Activated naive CD4-positive, alpha-beta T cell treated with anti-CD3 and anti-CD28 coated beads, Interleukin-2, amount 10 ng/mL, durations not matched to agents 7 days and 5 days (primary cell): ENCODE results near the gene POLR2L.

ENCODE experiments used
- CTCF ChIA-PET: fragments of 350-600 bp; sonication (Branson Sonifier 250); formaldehyde crosslinking; loops from one replicate; lab custom pipeline; 2021; ENCODE audit warnings: antibody characterized with exemption; lab: Charles Lee
- DNase-seq: peaks from one replicate; pipeline ENCODE4 v3.0.0-alpha.2; 2020
- H3K27ac Mint-ChIP-seq: one replicate; pipeline ENCODE4 v1.8.0; 2021; ENCODE audit warnings: mild to moderate bottlenecking, moderate library complexity, mixed read lengths
- H3K27me3 Mint-ChIP-seq: one replicate; pipeline ENCODE4 v1.8.0; 2021; ENCODE audit warnings: mild to moderate bottlenecking, mixed read lengths
- H3K36me3 Mint-ChIP-seq: one replicate; pipeline ENCODE4 v1.8.0; 2021; ENCODE audit warnings: mixed read lengths
- H3K4me1 Mint-ChIP-seq: one replicate; pipeline ENCODE4 v1.8.0; 2021; ENCODE audit warnings: mixed read lengths
- H3K4me3 Mint-ChIP-seq: one replicate; pipeline ENCODE4 v1.8.0; 2021; ENCODE audit warnings: mild to moderate bottlenecking, moderate library complexity, mixed read lengths
- H3K9me3 Mint-ChIP-seq: one replicate; pipeline ENCODE4 v1.8.0; 2021; ENCODE audit warnings: mixed read lengths

Gene POLR2L

GRCh38 chr11:825366-826226 lies 16.7 kb downstream of the POLR2L start:
- CTCF ChIA-PET = no interaction called here
- DNase-seq = no peak
- no peak overlapping the region for H3K27ac Mint-ChIP-seq
- H3K4me3 Mint-ChIP-seq = no peak overlapping the region
- H3K27me3 Mint-ChIP-seq = peaks cover 33% of the 10 kb centered on the region
- peaks cover 13% of the 10 kb centered on the region for H3K36me3 Mint-ChIP-seq
- H3K9me3 Mint-ChIP-seq = no peaks in the 10 kb centered on the region
- peaks cover 45% of the 10 kb centered on the region for H3K4me1 Mint-ChIP-seq

- H3K27ac Mint-ChIP-seq = no peak overlapping the region
- CTCF ChIA-PET = no interaction called here
- no peak for DNase-seq
- peaks cover 46% of the 10 kb centered on the region for H3K4me1 Mint-ChIP-seq
- H3K36me3 Mint-ChIP-seq = peaks cover 13% of the 10 kb centered on the region
- H3K27me3 Mint-ChIP-seq = peaks cover 27% of the 10 kb centered on the region
- no peak overlapping the region for H3K4me3 Mint-ChIP-seq
- H3K9me3 Mint-ChIP-seq = no peaks in the 10 kb centered on the region
Observed at GRCh38 chr11:824942-825341, 17.4 kb downstream of the POLR2L start.

- H3K9me3 Mint-ChIP-seq = no peaks in the 10 kb centered on the region
- H3K4me3 Mint-ChIP-seq = no peak overlapping the region
- peaks cover 41% of the 10 kb centered on the region for H3K4me1 Mint-ChIP-seq
- DNase-seq = no peak
- H3K27me3 Mint-ChIP-seq = peaks cover 21% of the 10 kb centered on the region
- H3K36me3 Mint-ChIP-seq = peaks cover 11% of the 10 kb centered on the region
- no peak overlapping the region for H3K27ac Mint-ChIP-seq
- CTCF ChIA-PET = no interaction called here
Observed at GRCh38 chr11:824292-824880, 17.9 kb downstream of the POLR2L start.

GRCh38 chr11:823441-824291 lies 18.7 kb downstream of the POLR2L start:
- peaks cover 36% of the 10 kb centered on the region for H3K4me1 Mint-ChIP-seq
- no peak for DNase-seq
- H3K36me3 Mint-ChIP-seq = peaks cover 11% of the 10 kb centered on the region
- peaks cover 14% of the 10 kb centered on the region for H3K27me3 Mint-ChIP-seq
- no peak overlapping the region for H3K27ac Mint-ChIP-seq
- H3K4me3 Mint-ChIP-seq = no peak overlapping the region
- H3K9me3 Mint-ChIP-seq = no peaks in the 10 kb centered on the region
- CTCF ChIA-PET = no interaction called here

GRCh38 chr11:821512-822371 lies 20.6 kb downstream of the POLR2L start:
- Mint-ChIP-seq H3K4me1 (peaks cover 28% of the 10 kb centered on the region), H3K4me3 (peak overlapping the region; percentile 82), H3K27me3 (no peaks in the 10 kb centered on the region), H3K36me3 (peaks cover 9% of the 10 kb centered on the region), H3K9me3 (no peaks in the 10 kb centered on the region), H3K27ac (peak overlapping the region; percentile 45)
- no peak for DNase-seq
- CTCF ChIA-PET = interaction anchor here (1.6 kb wide), 1 partner anchor 22 kb away, joined by 3 read pairs; no protein-coding TSS in a partner anchor

- no peak for DNase-seq
- Mint-ChIP-seq H3K4me3 (peak overlapping the region; percentile 82), H3K9me3 (no peaks in the 10 kb centered on the region), H3K36me3 (peaks cover 9% of the 10 kb centered on the region), H3K27ac (peak overlapping the region; percentile 90), H3K27me3 (no peaks in the 10 kb centered on the region), H3K4me1 (peaks cover 22% of the 10 kb centered on the region)
- CTCF ChIA-PET = interaction anchor here (1.6 kb wide), 1 partner anchor 22 kb away, joined by 3 read pairs; no protein-coding TSS in a partner anchor
Observed at GRCh38 chr11:820655-821511, 21.4 kb downstream of the POLR2L start.

- Mint-ChIP-seq H3K27me3 (no peaks in the 10 kb centered on the region), H3K4me3 (peak overlapping the region; percentile 82), H3K36me3 (peaks cover 7% of the 10 kb centered on the region), H3K27ac (peak overlapping the region; percentile 90), H3K9me3 (no peaks in the 10 kb centered on the region), H3K4me1 (peaks cover 19% of the 10 kb centered on the region)
- CTCF ChIA-PET = no interaction called here
- peak; percentile 98 for DNase-seq
Observed at GRCh38 chr11:819943-820649, 22.2 kb downstream of the POLR2L start.

GRCh38 chr11:819129-819931 lies 23.0 kb downstream of the POLR2L start:
- peak; percentile 93 for DNase-seq
- H3K27me3 Mint-ChIP-seq = no peaks in the 10 kb centered on the region
- H3K4me3 Mint-ChIP-seq = peak overlapping the region; percentile 82
- CTCF ChIA-PET = no interaction called here
- H3K9me3 Mint-ChIP-seq = no peaks in the 10 kb centered on the region
- peak overlapping the region; percentile 90 for H3K27ac Mint-ChIP-seq
- H3K36me3 Mint-ChIP-seq = peaks cover 2% of the 10 kb centered on the region
- H3K4me1 Mint-ChIP-seq = peaks cover 15% of the 10 kb centered on the region

GRCh38 chr11:818396-819128 lies 23.8 kb downstream of the POLR2L start, which contains the start of gene PNPLA2:
Gene PNPLA2, plus strand, starts transcription at chr11:818914. Its CDS starts 805 bp downstream, at chr11:819719.
- Mint-ChIP-seq H3K4me1 (peaks cover 18% of the 10 kb centered on the region), H3K27ac (peak within 1 kb of the TSS; percentile 90), H3K36me3 (peaks cover 3% of the 10 kb centered on the region), H3K9me3 (no peaks in the 10 kb centered on the region), H3K4me3 (peak within 1 kb of the TSS; percentile 82), H3K27me3 (no peaks in the 10 kb centered on the region)
- no peak for DNase-seq
- CTCF ChIA-PET = no interaction called here

GRCh38 chr11:816433-816779 lies 25.9 kb downstream of the POLR2L start:
- CTCF ChIA-PET = interaction anchor here (0.6 kb wide), 1 partner anchor 155 kb away, joined by 3 read pairs; no protein-coding TSS in a partner anchor
- no peak overlapping the region for H3K4me3 Mint-ChIP-seq
- H3K27me3 Mint-ChIP-seq = no peaks in the 10 kb centered on the region

More at GRCh38 chr11:816433-816779, 25.9 kb downstream of the POLR2L start:
- H3K27ac Mint-ChIP-seq = no peak overlapping the region
- no peaks in the 10 kb centered on the region for H3K9me3 Mint-ChIP-seq
- H3K4me1 Mint-ChIP-seq = peaks cover 30% of the 10 kb centered on the region
- peaks cover 18% of the 10 kb centered on the region for H3K36me3 Mint-ChIP-seq
- no peak for DNase-seq
